ENCODE data around the gene MRPL28.

Gene MRPL28

GRCh38 chr16:324451-325334 is 45.6 kb downstream of the MRPL28 start:
- peaks cover 4 to 11% of the 10 kb centered on the region in 2 donors for H3K4me1 ChIP-seq (ENCODE audit: control insufficient read depth in 2 of 2, insufficient read depth in 1 of 2, low read depth in 1 of 2, low read length in 2 of 2)
- peak overlapping the region; percentile 46 for H2AK5ac ChIP-seq (ENCODE audit: low read depth, low read length)
- no peak overlapping the region for H3K14ac ChIP-seq (ENCODE audit: low read length)
- H2BK12ac ChIP-seq (ENCODE audit: low read length): peak overlapping the region; percentile 41
- H3K27ac ChIP-seq (replicated peaks; ENCODE audit: low read length): no peak overlapping the region
- peaks cover 2 to 11% of the 10 kb centered on the region in 2 donors for H3K36me3 ChIP-seq (replicated peaks in 1 of 2; ENCODE audit: control insufficient read depth in 2 of 2, insufficient read depth in 2 of 2, low read length in 2 of 2)
- peak overlapping the region; percentile 82 for H2BK5ac ChIP-seq (ENCODE audit: low read length)
- no peak for DNase-seq (ENCODE audit: low spot score)
- no peak overlapping the region for H4K91ac ChIP-seq (ENCODE audit: low read depth, low read length, poor library complexity)
- H2AFZ ChIP-seq (ENCODE audit: low read length): no peak overlapping the region
- H2BK120ac ChIP-seq (ENCODE audit: low read depth, low read length): no peak overlapping the region
- peak overlapping the region; percentile 43 for H3K23ac ChIP-seq (ENCODE audit: low read depth, low read length, poor library complexity)
- H3K79me1 ChIP-seq (ENCODE audit: low read depth, low read length): peaks cover 15% of the 10 kb centered on the region
- no peaks in the 10 kb centered on the region for H3K27me3 ChIP-seq (ENCODE audit: control insufficient read depth in 3 of 3, insufficient read depth in 3 of 3, low read depth in 1 of 3, low read length in 3 of 3)
- no peak overlapping the region for H3K4ac ChIP-seq (ENCODE audit: low read length)
- H3K9me3 ChIP-seq (replicated peaks in 1 of 2; ENCODE audit: control insufficient read depth in 2 of 2, insufficient read depth in 1 of 2, low read depth in 1 of 2, low read length in 2 of 2): no peaks in the 10 kb centered on the region
- no peak overlapping the region for H3K4me2 ChIP-seq (ENCODE audit: insufficient read depth, low read length, poor library complexity, severe bottlenecking)
- H3K9ac ChIP-seq (ENCODE audit: low read depth, low read length, poor library complexity): peak overlapping the region; percentile 44
- no CpG with 5 or more reads among the region's 55 CpGs for WGBS, 2 donors (ENCODE audit: extremely low coverage in 2 of 2, insufficient read length in 2 of 2, insufficient replicate concordance in 1 of 2)
- H4K8ac ChIP-seq (ENCODE audit: low read depth, low read length): peak overlapping the region; percentile 43
- H3K4me3 ChIP-seq (ENCODE audit: low read length in 2 of 2): no peak overlapping the region
- peak overlapping the region; percentile 64 for H3K18ac ChIP-seq (ENCODE audit: low read length)
- no peak overlapping the region for H2BK15ac ChIP-seq (ENCODE audit: low read length)

DNA sequence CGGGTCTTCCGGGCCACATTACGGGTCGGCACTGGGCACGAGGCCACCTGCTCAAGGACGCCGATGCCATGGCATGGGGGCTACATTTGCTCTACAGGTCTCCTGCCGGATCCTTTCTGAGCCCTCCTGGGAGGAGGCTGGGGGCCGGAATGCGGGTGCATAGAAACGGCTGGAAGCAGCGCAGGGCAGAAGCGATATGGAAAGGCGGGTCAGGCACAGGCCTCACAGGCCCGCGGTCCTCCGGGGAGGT is 46.2 kb downstream of the MRPL28 start:
- Histone ChIP-seq H2BK5ac (ENCODE audit: low read length) (no peak overlapping the region), H2BK120ac (ENCODE audit: low read depth, low read length) (no peak overlapping the region), H3K4me2 (ENCODE audit: insufficient read depth, low read length, poor library complexity, severe bottlenecking) (no peak overlapping the region), H2BK15ac (ENCODE audit: low read length) (no peak overlapping the region), H3K27ac (replicated peaks; ENCODE audit: low read length) (no peak overlapping the region), H2AK5ac (ENCODE audit: low read depth, low read length) (peak overlapping the region; percentile 37), H3K4me3 (ENCODE audit: low read length in 2 of 2) (no peak overlapping the region), H3K18ac (ENCODE audit: low read length) (peak overlapping the region; percentile 48), H3K9me3 (replicated peaks in 1 of 2; ENCODE audit: control insufficient read depth in 2 of 2, insufficient read depth in 1 of 2, low read depth in 1 of 2, low read length in 2 of 2) (no peaks in the 10 kb centered on the region), H3K27me3 (ENCODE audit: control insufficient read depth in 3 of 3, insufficient read depth in 3 of 3, low read depth in 1 of 3, low read length in 3 of 3) (no peaks in the 10 kb centered on the region), H3K4ac (ENCODE audit: low read length) (no peak overlapping the region), H3K4me1 (ENCODE audit: control insufficient read depth in 2 of 2, insufficient read depth in 1 of 2, low read depth in 1 of 2, low read length in 2 of 2) (peaks cover 7 to 11% of the 10 kb centered on the region in 2 donors), H2AFZ (ENCODE audit: low read length) (no peak overlapping the region), H3K79me1 (ENCODE audit: low read depth, low read length) (peaks cover 15% of the 10 kb centered on the region), H4K91ac (ENCODE audit: low read depth, low read length, poor library complexity) (no peak overlapping the region), H2BK12ac (ENCODE audit: low read length) (no peak overlapping the region), H3K14ac (ENCODE audit: low read length) (no peak overlapping the region), H3K23ac (ENCODE audit: low read depth, low read length, poor library complexity) (no peak overlapping the region), H3K9ac (ENCODE audit: low read depth, low read length, poor library complexity) (no peak overlapping the region), H4K8ac (ENCODE audit: low read depth, low read length) (peak overlapping the region; percentile 43), H3K36me3 (replicated peaks in 1 of 2; ENCODE audit: control insufficient read depth in 2 of 2, insufficient read depth in 2 of 2, low read length in 2 of 2) (peaks cover 4 to 15% of the 10 kb centered on the region in 2 donors)
- no peak for DNase-seq (ENCODE audit: low spot score)
- no CpG with 5 or more reads among the region's 17 CpGs for WGBS, 2 donors (ENCODE audit: extremely low coverage in 2 of 2, insufficient read length in 2 of 2, insufficient replicate concordance in 1 of 2)

DNA sequence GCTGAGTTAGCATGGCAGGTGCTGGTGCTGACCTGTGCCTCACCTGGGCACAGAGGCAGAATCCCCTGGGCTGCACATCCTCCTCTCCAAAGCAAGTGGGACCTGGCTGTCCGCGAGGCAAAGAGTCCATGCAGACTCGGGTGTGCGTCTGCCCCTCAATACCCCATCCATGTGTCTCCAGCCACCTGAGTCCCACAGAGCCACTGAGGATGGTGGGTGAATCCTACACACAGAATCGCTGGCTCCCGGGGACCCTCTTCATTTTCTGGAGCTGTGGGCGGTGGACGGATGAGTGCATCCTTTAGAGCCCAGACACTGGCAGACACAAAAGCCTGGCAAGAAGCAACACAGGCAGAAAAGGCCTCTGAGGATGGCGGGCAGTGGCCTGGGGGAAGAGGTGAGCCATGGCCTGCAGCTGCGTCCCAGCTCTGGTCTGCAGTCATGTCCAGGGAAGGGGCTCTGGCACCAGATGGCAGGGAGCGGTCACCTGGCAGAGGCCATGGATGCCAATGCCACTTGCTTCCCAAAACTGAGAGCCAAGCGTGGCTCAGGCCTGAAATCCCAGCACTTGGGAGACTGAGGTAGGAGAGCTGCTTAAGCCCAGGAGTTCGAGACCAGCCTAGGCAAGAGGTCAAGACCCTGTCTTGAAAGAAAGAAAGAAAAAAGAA is 47.7 kb downstream of the MRPL28 start:
- Histone ChIP-seq H3K23ac (ENCODE audit: low read depth, low read length, poor library complexity) (peak overlapping the region; percentile 53), H3K14ac (ENCODE audit: low read length) (peak overlapping the region; percentile 89), H3K27ac (replicated peaks; ENCODE audit: low read length) (no peak overlapping the region), H2AFZ (ENCODE audit: low read length) (no peak overlapping the region), H3K36me3 (replicated peaks in 1 of 2; ENCODE audit: control insufficient read depth in 2 of 2, insufficient read depth in 2 of 2, low read length in 2 of 2) (peaks cover 4 to 28% of the 10 kb centered on the region in 2 donors), H2AK5ac (ENCODE audit: low read depth, low read length) (peak overlapping the region; percentile 61), H3K18ac (ENCODE audit: low read length) (no peak overlapping the region), H3K79me1 (ENCODE audit: low read depth, low read length) (peaks cover 23% of the 10 kb centered on the region), H3K4ac (ENCODE audit: low read length) (peak overlapping the region; percentile 31), H2BK120ac (ENCODE audit: low read depth, low read length) (no peak overlapping the region), H3K4me3 (ENCODE audit: low read length in 2 of 2) (no peak overlapping the region), H3K4me1 (ENCODE audit: control insufficient read depth in 2 of 2, insufficient read depth in 1 of 2, low read depth in 1 of 2, low read length in 2 of 2) (peaks cover 6 to 10% of the 10 kb centered on the region in 2 donors), H2BK5ac (ENCODE audit: low read length) (no peak overlapping the region), H2BK15ac (ENCODE audit: low read length) (no peak overlapping the region), H2BK12ac (ENCODE audit: low read length) (no peak overlapping the region), H4K91ac (ENCODE audit: low read depth, low read length, poor library complexity) (no peak overlapping the region), H3K9ac (ENCODE audit: low read depth, low read length, poor library complexity) (peak overlapping the region; percentile 57), H3K4me2 (ENCODE audit: insufficient read depth, low read length, poor library complexity, severe bottlenecking) (no peak overlapping the region), H4K8ac (ENCODE audit: low read depth, low read length) (no peak overlapping the region), H3K27me3 (ENCODE audit: control insufficient read depth in 3 of 3, insufficient read depth in 3 of 3, low read depth in 1 of 3, low read length in 3 of 3) (no peaks in the 10 kb centered on the region), H3K9me3 (replicated peaks in 1 of 2; ENCODE audit: control insufficient read depth in 2 of 2, insufficient read depth in 1 of 2, low read depth in 1 of 2, low read length in 2 of 2) (no peaks in the 10 kb centered on the region)
- no peak for DNase-seq (ENCODE audit: low spot score)
- WGBS, 2 donors (ENCODE audit: extremely low coverage in 2 of 2, insufficient read length in 2 of 2, insufficient replicate concordance in 1 of 2): no CpG with 5 or more reads among the region's 13 CpGs

GRCh38 chr16:321532-321931 is 48.8 kb downstream of the MRPL28 start:
- WGBS, 2 donors (ENCODE audit: extremely low coverage in 2 of 2, insufficient read length in 2 of 2, insufficient replicate concordance in 1 of 2): no CpG with 5 or more reads among the region's 9 CpGs
- H2BK120ac ChIP-seq (ENCODE audit: low read depth, low read length): no peak overlapping the region
- DNase-seq (ENCODE audit: low spot score): no peak
- H2AK5ac ChIP-seq (ENCODE audit: low read depth, low read length): no peak overlapping the region
- H3K4me1 ChIP-seq (ENCODE audit: control insufficient read depth in 2 of 2, insufficient read depth in 1 of 2, low read depth in 1 of 2, low read length in 2 of 2): peaks cover 0 to 10% of the 10 kb centered on the region in 2 donors
- H2AFZ ChIP-seq (ENCODE audit: low read length): no peak overlapping the region
- H3K4ac ChIP-seq (ENCODE audit: low read length): no peak overlapping the region
- no peaks in the 10 kb centered on the region for H3K9me3 ChIP-seq (replicated peaks in 1 of 2; ENCODE audit: control insufficient read depth in 2 of 2, insufficient read depth in 1 of 2, low read depth in 1 of 2, low read length in 2 of 2)
- H3K36me3 ChIP-seq (replicated peaks in 1 of 2; ENCODE audit: control insufficient read depth in 2 of 2, insufficient read depth in 2 of 2, low read length in 2 of 2): peaks cover 4 to 30% of the 10 kb centered on the region in 2 donors
- H3K27me3 ChIP-seq (ENCODE audit: control insufficient read depth in 3 of 3, insufficient read depth in 3 of 3, low read depth in 1 of 3, low read length in 3 of 3): no peaks in the 10 kb centered on the region
- peaks cover 29% of the 10 kb centered on the region for H3K79me1 ChIP-seq (ENCODE audit: low read depth, low read length)
- H3K4me3 ChIP-seq (ENCODE audit: low read length in 2 of 2): no peak overlapping the region
- no peak overlapping the region for H3K27ac ChIP-seq (replicated peaks; ENCODE audit: low read length)
- H4K91ac ChIP-seq (ENCODE audit: low read depth, low read length, poor library complexity): no peak overlapping the region
- no peak overlapping the region for H2BK12ac ChIP-seq (ENCODE audit: low read length)
- H3K18ac ChIP-seq (ENCODE audit: low read length): no peak overlapping the region
- no peak overlapping the region for H3K14ac ChIP-seq (ENCODE audit: low read length)
- H3K23ac ChIP-seq (ENCODE audit: low read depth, low read length, poor library complexity): no peak overlapping the region
- no peak overlapping the region for H2BK5ac ChIP-seq (ENCODE audit: low read length)
- H3K4me2 ChIP-seq (ENCODE audit: insufficient read depth, low read length, poor library complexity, severe bottlenecking): no peak overlapping the region
- H2BK15ac ChIP-seq (ENCODE audit: low read length): no peak overlapping the region
- no peak overlapping the region for H3K9ac ChIP-seq (ENCODE audit: low read depth, low read length, poor library complexity)
- H4K8ac ChIP-seq (ENCODE audit: low read depth, low read length): no peak overlapping the region

Data from neuronal stem cell (in vitro differentiated cells).